Measurements from ENCODE around the gene MYB. TPM values are rescaled to one million over a fixed set of nuclear protein-coding genes. Genes with fewer than 3 reads are reported as not detected.

MYB gene
- total and polyA plus RNA-seq, 2 of the 13 experiments (the other 11 are each of a cell fraction or from before 2014, with no cell fraction given), result 0.04 to 0.20 TPM

- Histone ChIP-seq H3K4me1 (ENCODE audit: insufficient read depth, low read length) (no peaks in the 10 kb centered on the region), H2AFZ (ENCODE audit: low read length) (peak overlapping the region; percentile 56), H3K9ac (ENCODE audit: insufficient read depth, low read depth, low read length) (no peak overlapping the region), H3K4me2 (ENCODE audit: low read depth, low read length) (no peak overlapping the region), H3K79me2 (ENCODE audit: insufficient read depth, low read length) (no peaks in the 10 kb centered on the region), H3K4me3 (replicated peaks in 1 of 3; ENCODE audit: insufficient read depth in 1 of 3, low read depth in 2 of 3, low read length in 3 of 3) (no peak overlapping the region), H3K27me3 (ENCODE audit: control insufficient read depth in 1 of 2, insufficient read depth in 2 of 2, low read length in 2 of 2) (peaks cover 0 to 4% of the 10 kb centered on the region in 2 experiments; a peak in 1 of 5 replicates), H3K9me3 (ENCODE audit: low read length) (no peaks in the 10 kb centered on the region), H4K20me1 (ENCODE audit: insufficient read depth, low read length) (no peaks in the 10 kb centered on the region), H3K27ac (ENCODE audit: extremely low read length, insufficient read depth, low read length) (no peak overlapping the region), H3K36me3 (replicated peaks in 1 of 2; ENCODE audit: control insufficient read depth in 1 of 2, insufficient read depth in 2 of 2, low read length in 2 of 2) (no peaks in the 10 kb centered on the region)
- TF ChIP-seq CREB1 (IDR thresholded peaks at IDR 0.05), result no peak
- no peak for TF ChIP-seq CREB1 (CRISPR knock-in tag; IDR thresholded peaks at IDR 0.05)
- TF ChIP-seq BRD4 (CRISPR knock-in tag; IDR thresholded peaks at IDR 0.05), result no peak
- TF ChIP-seq HBP1 (CRISPR knock-in tag; IDR thresholded peaks at IDR 0.05; ENCODE audit: low read depth), result no peak
- TF ChIP-seq ZNF292 (CRISPR knock-in tag; IDR thresholded peaks at IDR 0.05; ENCODE audit: borderline replicate concordance, low read depth), result no peak
- no peak for TF ChIP-seq ARNT2 (CRISPR knock-in tag; IDR thresholded peaks at IDR 0.05; ENCODE audit: low read depth)
- no peak for TF ChIP-seq KAT8 (CRISPR knock-in tag; IDR thresholded peaks at IDR 0.05)
- no peak for TF ChIP-seq PRPF4 (IDR thresholded peaks at IDR 0.05; ENCODE audit: low read depth, low read length, poor library complexity, severe bottlenecking)
- TF ChIP-seq ZNF792 (CRISPR knock-in tag; IDR thresholded peaks at IDR 0.05), result no peak
- no peak for TF ChIP-seq PAF1 (CRISPR knock-in tag; IDR thresholded peaks at IDR 0.05)
- TF ChIP-seq THAP11 (CRISPR knock-in tag; IDR thresholded peaks at IDR 0.05), result no peak
- TF ChIP-seq ZNF572 (CRISPR knock-in tag; IDR thresholded peaks at IDR 0.05), result no peak
- TF ChIP-seq KDM5B (CRISPR knock-in tag; IDR thresholded peaks at IDR 0.05; ENCODE audit: borderline replicate concordance), result no peak
- TF ChIP-seq ZNF264 (CRISPR knock-in tag; IDR thresholded peaks at IDR 0.05), result no peak
- no peak for TF ChIP-seq ZNF740 (CRISPR knock-in tag; IDR thresholded peaks at IDR 0.05)
- no peak for TF ChIP-seq GLI4 (CRISPR knock-in tag; IDR thresholded peaks at IDR 0.05; ENCODE audit: borderline replicate concordance)
- CTCF ChIA-PET (ENCODE audit: low intra/inter-chr PET ratio, low total read pairs), result no interaction called here
- WGBS (ENCODE audit: low lambda C conversion rate), result 26% methylated on average over 7 of the region's 7 CpGs
- intact Hi-C loops (cut with micrococcal nuclease; ENCODE audit: unreplicated experiment), result no loop called here
- in situ Hi-C loops (cut with HindIII; ENCODE audit: extremely low pct_ligation_motif_present, low pct_unique_long_range_greater_than_20kb), result no loop called here
- ATAC-seq (no peak), DNase-seq (ENCODE audit: low spot score) (no peak), FAIRE-seq (no peak)
- POLR2A ChIA-PET, result no interaction called here
- BruUV-seq (replicated peaks), result no TSS peak
Observed at GRCh38 chr6:135243871-135244796, 63.0 kb downstream of the MYB start.
